Panc1 (cell line): ENCODE data around the gene PCDHGA1. TPM values are rescaled to one million over a fixed set of nuclear protein-coding genes. Genes with fewer than 3 reads are reported as not detected.

Experiments used
- ATAC-seq: fragments of 200-7000 bp; cut with Tn5 transposase; 2 replicates; pipeline ENCODE4 v1.9.1; 2020; ENCODE audit warnings: mild to moderate bottlenecking, moderate library complexity
- BruUV-seq: library from RNA; stranded (reverse); fragments of 400-500 nt; replicated peaks from 2 replicates; lab custom pipeline; 2021; lab: Mats Ljungman, UMichigan
- CTCF ChIA-PET: fragments of 300-600 bp; sonication (Branson Sonifier 250); formaldehyde crosslinking; loops from one replicate; lab custom pipeline; 2022; ENCODE audit warnings: antibody characterized with exemption; lab: Charles Lee
- POLR2A ChIA-PET: fragments of 300-600 bp; sonication (Branson Sonifier 250); formaldehyde crosslinking; loops from one replicate; lab custom pipeline; 2022; ENCODE audit warnings: antibody characterized with exemption; lab: Charles Lee
- DNase-seq: peaks from one replicate; pipeline ENCODE4 v3.0.0-alpha.2; 2010; ENCODE audit warnings: low read depth, low spot score
- H3K27ac ChIP-seq: 2 replicates; pipeline ENCODE4 v1.5.1; 2011; ENCODE audit warnings: mild to moderate bottlenecking, low read length, inconsistent platforms
- H3K27me3 ChIP-seq: fragments of 200-500 bp; sonication (Bioruptor generic); 2 replicates; pipeline ENCODE4 v1.6.0; 2014; ENCODE audit warnings: low read length, inconsistent platforms; ENCODE audit not compliant: control insufficient read depth, insufficient read depth
- H3K36me3 ChIP-seq: fragments of 200-500 bp; sonication (Bioruptor generic); 2 replicates; pipeline ENCODE4 v1.5.1; 2014; ENCODE audit warnings: inconsistent platforms, mild to moderate bottlenecking, low read length, moderate library complexity; ENCODE audit not compliant: control insufficient read depth, insufficient read depth
- H3K4me1 ChIP-seq: 2 replicates; pipeline ENCODE4 v1.5.1; 2011; ENCODE audit warnings: inconsistent platforms, mild to moderate bottlenecking, low read length, moderate library complexity; ENCODE audit not compliant: control insufficient read depth, insufficient read depth
- H3K4me3 ChIP-seq, 2 experiments: 2 replicates each; pipeline ENCODE4 v1.5.1; 2011 to 2012; ENCODE audit warnings: low read depth in 2 of 2, low read length in 2 of 2, mild to moderate bottlenecking in 2 of 2, inconsistent platforms in 1 of 2, moderate library complexity in 1 of 2
- H3K9me3 ChIP-seq: fragments of 200-500 bp; sonication (Bioruptor generic); 2 replicates; pipeline ENCODE4 v1.5.1; 2014; ENCODE audit warnings: low read depth, mild to moderate bottlenecking, inconsistent platforms, low read length, moderate library complexity; ENCODE audit not compliant: control insufficient read depth, insufficient read depth
- CTCF ChIP-seq: fragments of 450-650 bp; IDR thresholded peaks from 2 replicates; pipeline ENCODE4 v1.5.1; 2017; ENCODE audit warnings: mild to moderate bottlenecking
- POLR2AphosphoS5 ChIP-seq: IDR thresholded peaks from 2 replicates; pipeline ENCODE4 v1.6.1; 2012; ENCODE audit warnings: mild to moderate bottlenecking, low read depth, low read length, moderate library complexity
- REST ChIP-seq, 2 experiments: IDR thresholded peaks; 2 replicates each; pipeline ENCODE4 v1.6.1; 2011 to 2012; ENCODE audit warnings: low read depth in 2 of 2, control low read depth in 1 of 2, low read length in 1 of 2, mild to moderate bottlenecking in 1 of 2, moderate library complexity in 1 of 2; ENCODE audit not compliant: insufficient read depth in 1 of 2
- SIN3A ChIP-seq: IDR thresholded peaks from 2 replicates; pipeline ENCODE4 v1.6.1; 2012; ENCODE audit warnings: low read depth, mild to moderate bottlenecking, low read length, moderate library complexity, borderline replicate concordance; ENCODE audit not compliant: insufficient read depth
- TCF7L2 ChIP-seq: IDR thresholded peaks from 2 replicates; pipeline ENCODE4 v1.6.1; 2011; ENCODE audit warnings: mild to moderate bottlenecking, low read depth, low read length, inconsistent platforms
- in situ Hi-C: cut with HindIII; loops from 2 replicates; pipeline ENCODE4 v1.10.0; 2016; ENCODE audit warnings: low sequenced_read_pairs, low pct_unique_long_range_greater_than_20kb
- intact Hi-C: fragments of 100-400 bp; cut with micrococcal nuclease; formaldehyde crosslinking; loops from one replicate; pipeline ENCODE4 v1.10.0; 2022; ENCODE audit not compliant: unreplicated experiment
- total RNA-seq: library from RNA; stranded (reverse); gene quantifications from one replicate; pipeline ENCODE4 v1.2.1, GENCODE V29; 2021; ENCODE audit not compliant: unreplicated experiment

The PCDHGA1 gene
- total RNA-seq, 1 experiment from 2014 or later: 0.92 TPM

GRCh38 chr5:141493500-141494422 is 163.4 kb downstream of the PCDHGA1 start:
- Histone ChIP-seq H3K27ac (no peak overlapping the region), H3K27me3 (no peaks in the 10 kb centered on the region), H3K4me3 (no peak overlapping the region), H3K4me1 (no peaks in the 10 kb centered on the region), H3K9me3 (no peaks in the 10 kb centered on the region), H3K36me3 (no peaks in the 10 kb centered on the region)
- in situ Hi-C loops: no loop called here
- intact Hi-C loops: no loop called here
- ATAC-seq (no peak), DNase-seq (no peak)
- ChIA-PET POLR2A (interaction anchor here (0.5 to 0.6 kb wide), 2 partner anchors 38 to 126 kb away, joined by 3 to 6 read pairs; no protein-coding TSS in a partner anchor), CTCF (interaction anchor here (0.5 to 0.8 kb wide), 2 partner anchors 28 to 76 kb away, joined by 3 to 4 read pairs; partner anchors contain the start of gene PCDHGB7)
- no TSS peak for BruUV-seq
- TF ChIP-seq TCF7L2 (no peak), REST (IDR thresholded peaks at IDR 0.05; ENCODE audit: insufficient read depth in 1 of 2, low read depth in 2 of 2, low read length in 1 of 2) (no peak), SIN3A (no peak), POLR2AphosphoS5 (no peak), CTCF (no peak)

GRCh38 chr5:141494761-141495452 is 164.6 kb downstream of the PCDHGA1 start:
- no peak for ATAC-seq
- in situ Hi-C loops (no loop called here), intact Hi-C loops (no loop called here)
- BruUV-seq: no TSS peak
- TF ChIP-seq SIN3A (no peak), POLR2AphosphoS5 (no peak), REST (IDR thresholded peaks at IDR 0.05; ENCODE audit: insufficient read depth in 1 of 2, low read depth in 2 of 2, low read length in 1 of 2) (no peak), TCF7L2 (no peak)
- Histone ChIP-seq H3K4me1 (no peaks in the 10 kb centered on the region), H3K27ac (no peak overlapping the region), H3K27me3 (no peaks in the 10 kb centered on the region), H3K9me3 (no peaks in the 10 kb centered on the region), H3K4me3 (no peak overlapping the region), H3K36me3 (no peaks in the 10 kb centered on the region)
- ChIA-PET CTCF (no interaction called here), POLR2A (interaction anchor here (0.6 kb wide), 1 partner anchor 36 kb away, joined by 6 read pairs; no protein-coding TSS in a partner anchor)
- no peak for DNase-seq
